Limb (tissue), 2 donors: ENCODE data around the gene CCDC61.

ENCODE experiments used
- DNase-seq, 2 donors: peaks; one replicate each; pipeline ENCODE4 v3.0.0-alpha.2; 2016; ENCODE audit errors: extremely low spot score in 2 of 2

CCDC61 gene

GRCh38 chr19:46015687-46016425, 20.6 kb downstream of the CCDC61 start:
- DNase-seq, result no peak

GRCh38 chr19:46016426-46017094, 21.3 kb downstream of the CCDC61 start:
- DNase-seq, result peak; percentile 84 to 90

- no peak for DNase-seq
These were observed 21.8 kb downstream of the CCDC61 start for GRCh38 chr19:46017095-46017429.

- no peak for DNase-seq
These were observed 22.8 kb downstream of the CCDC61 start for GRCh38 chr19:46017874-46018675.

- DNase-seq, result no peak
These were observed 23.5 kb downstream of the CCDC61 start for GRCh38 chr19:46018729-46019251.

- DNase-seq, result no peak
These were observed 24.0 kb downstream of the CCDC61 start for GRCh38 chr19:46019270-46019669.

GRCh38 chr19:46020819-46021125, 25.5 kb downstream of the CCDC61 start:
- no peak for DNase-seq

- no peak for DNase-seq
These were observed 26.3 kb downstream of the CCDC61 start for GRCh38 chr19:46021531-46022041.

GRCh38 chr19:46022061-46022430, 26.8 kb downstream of the CCDC61 start:
- DNase-seq, result no peak

GRCh38 chr19:46022431-46023310, 27.4 kb downstream of the CCDC61 start, which contains the start of gene PGLYRP1:
Gene PGLYRP1, minus strand, starts transcription at chr19:46023053. Its CDS starts 32 bp downstream, at chr19:46023021.
- DNase-seq, result peak in 1 of 2 donors; percentile 30

GRCh38 chr19:46023311-46023779, 28.1 kb downstream of the CCDC61 start:
- DNase-seq, result no peak

GRCh38 chr19:46025835-46026234, 30.6 kb downstream of the CCDC61 start:
- DNase-seq, result no peak

GRCh38 chr19:46030812-46031550, 35.7 kb downstream of the CCDC61 start:
- peak in 1 of 2 donors; percentile 22 for DNase-seq

- DNase-seq, result peak in 1 of 2 donors; percentile 58
These were observed 36.7 kb downstream of the CCDC61 start for GRCh38 chr19:46031781-46032596.

- no peak for DNase-seq
These were observed 37.3 kb downstream of the CCDC61 start for GRCh38 chr19:46032597-46033025.

GRCh38 chr19:46033401-46033800, 38.1 kb downstream of the CCDC61 start:
- no peak for DNase-seq

- DNase-seq, result no peak
These were observed 40.3 kb downstream of the CCDC61 start for GRCh38 chr19:46035546-46035945.

GRCh38 chr19:46035986-46036743, 40.9 kb downstream of the CCDC61 start:
- DNase-seq, result no peak
